SK-N-MC (cell line): ENCODE results near the gene RPUSD3.
"Not testable (repeated sequence)": the region's sequence is repeated elsewhere in the genome, so short reads cannot be mapped to it uniquely, and the experiment has no call there.

Experiments used
- DNase-seq: peaks from one replicate; pipeline ENCODE4 v3.0.0-alpha.2; 2011; ENCODE audit warnings: low read depth, low spot score
- H3K27ac ChIP-seq: fragments of 200-600 bp; sonication (generic); 2 replicates; pipeline ENCODE4 v1.5.1; 2016; ENCODE audit warnings: mixed run types
- H3K36me3 ChIP-seq: fragments of 200-600 bp; sonication (generic); 2 replicates; pipeline ENCODE4 v1.6.1; 2017; ENCODE audit warnings: antibody characterized with exemption, low read length, mixed read lengths; ENCODE audit not compliant: insufficient read depth
- H3K4me3 ChIP-seq: fragments of 200-600 bp; sonication (generic); 2 replicates; pipeline ENCODE4 v1.5.1; 2016
- H3K9ac ChIP-seq: fragments of 200-600 bp; sonication (generic); 2 replicates; pipeline ENCODE4 v1.8.0; 2017; ENCODE audit warnings: mixed run types, mixed read lengths; ENCODE audit not compliant: insufficient read length
- H3K9me3 ChIP-seq: fragments of 200-600 bp; sonication (generic); 2 replicates; pipeline ENCODE4 v1.6.1; 2017; ENCODE audit warnings: low read depth, mild to moderate bottlenecking, antibody characterized with exemption, low read length, moderate library complexity, mixed read lengths
- EZH2 ChIP-seq: fragments of 200-600 bp; sonication (generic); IDR thresholded peaks from one replicate; pipeline ENCODE4 v1.6.1; 2017; ENCODE audit warnings: antibody characterized with exemption
- FOXP2 ChIP-seq: optimal IDR thresholded peaks from 2 replicates; pipeline ENCODE3; 2011; ENCODE audit warnings: mild to moderate bottlenecking, moderate library complexity; ENCODE audit not compliant: insufficient read depth; ENCODE audit errors: extremely low read length, control extremely low read depth
- POLR2AphosphoS5 ChIP-seq: IDR thresholded peaks from 2 replicates; pipeline ENCODE4 v1.6.1; 2012; ENCODE audit warnings: mild to moderate bottlenecking, low read depth, low read length, borderline replicate concordance

RPUSD3 gene

GRCh38 chr3:9870978-9871377 is 27.2 kb upstream of the RPUSD3 start:
- no peak for TF ChIP-seq EZH2
- Histone ChIP-seq H3K9ac (no peak overlapping the region), H3K36me3 (no peaks in the 10 kb centered on the region), H3K27ac (no peak overlapping the region; the same call in 1 of the 2 replicates), H3K4me3 (no peak overlapping the region), H3K9me3 (no peaks in the 10 kb centered on the region)
- DNase-seq = no peak

- Histone ChIP-seq H3K9ac (no peak overlapping the region), H3K4me3 (no peak overlapping the region), H3K9me3 (no peaks in the 10 kb centered on the region), H3K27ac (no peak overlapping the region), H3K36me3 (no peaks in the 10 kb centered on the region)
- no peak for TF ChIP-seq POLR2AphosphoS5
- TF ChIP-seq EZH2 = no peak
- no peak for TF ChIP-seq FOXP2
- no peak for DNase-seq
These were observed 26.1 kb upstream of the RPUSD3 start for GRCh38 chr3:9869955-9870354.

- no peak for DNase-seq
- Histone ChIP-seq H3K4me3 (no peak overlapping the region), H3K9ac (no peak overlapping the region), H3K36me3 (no peaks in the 10 kb centered on the region), H3K9me3 (no peaks in the 10 kb centered on the region), H3K27ac (no peak overlapping the region)
- TF ChIP-seq FOXP2 (no peak), POLR2AphosphoS5 (no peak), EZH2 (no peak)
These were observed 23.3 kb upstream of the RPUSD3 start for GRCh38 chr3:9867106-9867505.

- H3K4me3 ChIP-seq = no peak overlapping the region
- no peak for DNase-seq
- no peak overlapping the region for H3K27ac ChIP-seq
- H3K9me3 ChIP-seq = no peaks in the 10 kb centered on the region
- H3K36me3 ChIP-seq = no peaks in the 10 kb centered on the region
- TF ChIP-seq FOXP2 = no peak
- no peak for TF ChIP-seq EZH2
- no peak for TF ChIP-seq POLR2AphosphoS5
- no peak overlapping the region for H3K9ac ChIP-seq
These were observed 22.8 kb upstream of the RPUSD3 start for GRCh38 chr3:9866639-9867038.

- H3K9ac ChIP-seq, H3K9me3 ChIP-seq, H3K27ac ChIP-seq, H3K4me3 ChIP-seq, H3K36me3 ChIP-seq, DNase-seq: not testable (repeated sequence)
These were observed 21.4 kb upstream of the RPUSD3 start for GRCh38 chr3:9865125-9865637.

- Histone ChIP-seq H3K4me3 (no peak overlapping the region), H3K27ac (no peak overlapping the region), H3K9me3 (no peaks in the 10 kb centered on the region), H3K9ac (no peak overlapping the region), H3K36me3 (no peaks in the 10 kb centered on the region)
- DNase-seq = no peak
- TF ChIP-seq FOXP2 (no peak), EZH2 (no peak), POLR2AphosphoS5 (no peak)
These were observed 20.6 kb upstream of the RPUSD3 start for GRCh38 chr3:9864200-9864927.

- Histone ChIP-seq H3K27ac (no peak overlapping the region), H3K9me3 (no peaks in the 10 kb centered on the region), H3K4me3 (no peak overlapping the region), H3K9ac (no peak overlapping the region), H3K36me3 (no peaks in the 10 kb centered on the region)
- TF ChIP-seq EZH2 (no peak), POLR2AphosphoS5 (no peak), FOXP2 (no peak)
- DNase-seq = no peak
These were observed 19.4 kb upstream of the RPUSD3 start for GRCh38 chr3:9863058-9863772.

GRCh38 chr3:9862391-9863057 is 18.7 kb upstream of the RPUSD3 start:
- no peak for DNase-seq
- no peak overlapping the region for H3K9ac ChIP-seq
- H3K36me3 ChIP-seq = no peaks in the 10 kb centered on the region
- no peak overlapping the region for H3K4me3 ChIP-seq
- TF ChIP-seq POLR2AphosphoS5 (no peak), FOXP2 (no peak), EZH2 (no peak)
- H3K27ac ChIP-seq = no peak overlapping the region
- no peaks in the 10 kb centered on the region for H3K9me3 ChIP-seq
